LNCAP (cell line): ENCODE data around the gene MPV17L.

Experiments
- CTCF ChIP-seq: fragments of 450-650 bp; IDR thresholded peaks from 2 replicates; pipeline ENCODE4 v1.5.1; 2017; ENCODE audit warnings: mild to moderate bottlenecking

The MPV17L gene

GRCh38 chr16:15444264-15444663, 48.7 kb downstream of the MPV17L start:
- no peak for TF ChIP-seq CTCF

DNA sequence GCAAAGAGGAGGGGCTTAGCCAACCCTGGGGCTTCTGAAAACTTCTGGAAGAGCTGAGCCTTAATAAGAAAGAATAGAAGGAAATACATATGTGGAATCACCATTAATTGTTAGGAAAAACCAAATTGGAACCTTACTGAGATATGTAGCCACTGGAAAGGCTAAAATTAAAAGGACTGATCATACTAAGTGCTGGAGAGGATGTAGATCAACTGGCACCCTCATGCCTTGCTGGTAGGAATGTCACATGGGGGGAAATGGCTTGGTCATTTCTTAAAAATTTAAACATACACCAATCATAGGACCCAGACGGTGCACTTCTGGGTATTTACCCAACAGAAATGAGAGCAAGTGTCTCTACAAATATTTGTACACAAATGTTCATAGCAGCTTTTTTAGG, 49.9 kb downstream of the MPV17L start:
- TF ChIP-seq CTCF = no peak

DNA sequence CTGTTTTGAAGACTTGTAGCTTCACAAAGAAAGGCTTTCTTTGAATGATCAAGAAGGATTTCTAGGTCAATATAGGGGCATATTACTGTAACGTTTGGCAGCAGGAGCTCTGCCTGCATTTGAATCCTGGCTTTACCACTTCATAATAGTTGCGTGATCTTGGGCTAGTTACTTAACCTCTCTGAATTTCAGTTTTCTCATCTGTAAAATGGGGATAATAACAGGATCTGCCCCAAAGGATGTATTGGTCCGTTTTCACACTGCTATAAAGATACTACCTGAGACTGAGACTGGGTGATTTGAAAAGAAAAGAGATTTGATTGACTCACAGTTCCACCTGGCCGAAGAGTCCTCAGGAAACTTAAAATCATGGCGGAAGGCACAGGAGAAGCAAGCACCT, 51.3 kb downstream of the MPV17L start:
- no peak for TF ChIP-seq CTCF

DNA sequence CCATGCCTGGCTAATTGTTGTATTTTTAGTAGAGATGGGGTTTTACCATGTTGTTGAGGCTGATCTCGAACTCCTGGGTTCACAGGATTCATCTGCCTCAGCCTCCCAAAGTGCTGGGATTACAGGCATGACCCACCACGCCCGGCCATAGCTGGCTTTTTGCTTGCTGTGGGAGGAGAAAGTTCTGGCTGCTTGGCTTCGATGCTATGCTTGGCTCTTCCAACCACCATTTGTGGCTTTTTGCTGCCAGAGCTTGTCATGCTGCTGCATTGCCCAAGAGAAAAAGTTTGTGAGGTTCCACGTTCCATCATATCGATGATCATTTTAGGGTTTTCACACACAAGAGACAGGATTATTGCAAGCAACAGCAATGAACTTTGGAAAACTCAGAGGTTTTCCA, 55.1 kb downstream of the MPV17L start:
- TF ChIP-seq CTCF = no peak

GRCh38 chr16:15451098-15451731, 55.7 kb downstream of the MPV17L start:
- no peak for TF ChIP-seq CTCF

DNA sequence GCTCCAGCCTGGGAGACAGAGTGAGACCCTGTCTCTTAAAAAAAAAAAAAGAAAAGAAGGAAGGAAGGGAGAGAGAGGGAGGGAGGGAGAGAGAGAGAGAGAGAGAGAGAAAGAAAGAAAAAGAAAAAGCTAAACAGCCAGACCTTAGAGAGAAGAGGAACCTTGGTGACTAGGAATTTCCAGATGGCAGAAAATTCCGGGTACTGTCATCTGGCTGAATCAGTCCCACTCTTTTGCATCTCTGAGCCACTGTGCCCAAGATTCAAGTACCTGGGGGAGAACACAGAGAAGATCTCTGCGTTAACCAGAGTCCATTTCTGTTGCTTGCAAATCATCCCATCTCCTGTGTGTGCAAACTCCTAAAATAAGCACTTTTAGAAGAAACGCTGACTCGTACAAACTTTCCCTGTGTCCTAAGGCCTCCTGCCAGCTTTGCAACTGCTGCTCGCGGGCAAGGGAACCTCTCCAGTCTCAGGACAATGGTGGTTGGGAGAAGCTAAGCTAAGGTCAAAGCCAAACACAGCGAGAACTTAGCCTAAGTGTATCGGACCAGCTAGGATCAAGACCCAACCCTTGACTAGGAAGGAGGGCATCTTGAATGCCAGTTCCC, 56.8 kb downstream of the MPV17L start:
- no peak for TF ChIP-seq CTCF

GRCh38 chr16:15457400-15457799, 61.8 kb downstream of the MPV17L start:
- no peak for TF ChIP-seq CTCF

GRCh38 chr16:15457958-15458357, 62.4 kb downstream of the MPV17L start:
- no peak for TF ChIP-seq CTCF
